Epithelial cell of prostate (primary cell): ENCODE results near the gene SGCD.

Experiments
- DNase-seq: peaks from one replicate; pipeline ENCODE4 v3.0.0-alpha.2; 2011; ENCODE audit warnings: low read depth, low spot score
- H3K27ac ChIP-seq: fragments of 450-650 bp; 2 replicates; pipeline ENCODE4 v1.5.1; 2017; ENCODE audit warnings: mild to moderate bottlenecking

The SGCD gene

GRCh38 chr5:156677963-156678362, 351.0 kb downstream of the SGCD start:
- DNase-seq = no peak
- no peak overlapping the region for H3K27ac ChIP-seq

- DNase-seq = no peak
- H3K27ac ChIP-seq = no peak overlapping the region
Measured at GRCh38 chr5:156678484-156678883, 351.5 kb downstream of the SGCD start.

- H3K27ac ChIP-seq = no peak overlapping the region
- DNase-seq = no peak
Measured at GRCh38 chr5:156680831-156681230, 353.9 kb downstream of the SGCD start.

- no peak overlapping the region for H3K27ac ChIP-seq
- DNase-seq = no peak
Measured at GRCh38 chr5:156681265-156681664, 354.3 kb downstream of the SGCD start.

- H3K27ac ChIP-seq = no peak overlapping the region
- no peak for DNase-seq
Measured at GRCh38 chr5:156682971-156683370, 356.0 kb downstream of the SGCD start.

- no peak overlapping the region for H3K27ac ChIP-seq
- DNase-seq = no peak
Measured at GRCh38 chr5:156683509-156683908, 356.5 kb downstream of the SGCD start.

- no peak overlapping the region for H3K27ac ChIP-seq
- no peak for DNase-seq
Measured at GRCh38 chr5:156684216-156684615, 357.3 kb downstream of the SGCD start.

- H3K27ac ChIP-seq = no peak overlapping the region
- DNase-seq = no peak
Measured at GRCh38 chr5:156685481-156685880, 358.5 kb downstream of the SGCD start.

- no peak overlapping the region for H3K27ac ChIP-seq
- DNase-seq = no peak
Measured at GRCh38 chr5:156686380-156686779, 359.4 kb downstream of the SGCD start.

GRCh38 chr5:156686796-156687195, 359.8 kb downstream of the SGCD start:
- no peak for DNase-seq
- no peak overlapping the region for H3K27ac ChIP-seq

GRCh38 chr5:156687514-156687913, 360.6 kb downstream of the SGCD start:
- no peak overlapping the region for H3K27ac ChIP-seq
- no peak for DNase-seq

- no peak for DNase-seq
Measured at GRCh38 chr5:156691572-156691971, 364.6 kb downstream of the SGCD start.

GRCh38 chr5:156693113-156693512, 366.1 kb downstream of the SGCD start:
- DNase-seq = no peak
- no peak overlapping the region for H3K27ac ChIP-seq

More at GRCh38 chr5:156691572-156691971, 364.6 kb downstream of the SGCD start:
- no peak overlapping the region for H3K27ac ChIP-seq

GRCh38 chr5:156694598-156694997, 367.6 kb downstream of the SGCD start:
- no peak for DNase-seq
- no peak overlapping the region for H3K27ac ChIP-seq

GRCh38 chr5:156695774-156696173, 368.8 kb downstream of the SGCD start:
- no peak for DNase-seq
- H3K27ac ChIP-seq = no peak overlapping the region

GRCh38 chr5:156698323-156698722, 371.4 kb downstream of the SGCD start:
- DNase-seq = no peak
- no peak overlapping the region for H3K27ac ChIP-seq

- no peak for DNase-seq
- no peak overlapping the region for H3K27ac ChIP-seq
Measured at GRCh38 chr5:156699147-156699546, 372.2 kb downstream of the SGCD start.

GRCh38 chr5:156704139-156704538, 377.2 kb downstream of the SGCD start:
- H3K27ac ChIP-seq = no peak overlapping the region
- no peak for DNase-seq

GRCh38 chr5:156706631-156707030, 379.7 kb downstream of the SGCD start:
- no peak overlapping the region for H3K27ac ChIP-seq
- no peak for DNase-seq

GRCh38 chr5:156707750-156708149, 380.8 kb downstream of the SGCD start:
- no peak for DNase-seq
- H3K27ac ChIP-seq = no peak overlapping the region

- no peak overlapping the region for H3K27ac ChIP-seq
- no peak for DNase-seq
Measured at GRCh38 chr5:156715287-156715686, 388.3 kb downstream of the SGCD start.

- DNase-seq = no peak
- no peak overlapping the region for H3K27ac ChIP-seq
Measured at GRCh38 chr5:156716591-156717380, 389.8 kb downstream of the SGCD start.
